Measurements from ENCODE around the gene GAB3. TPM values are rescaled to one million over a fixed set of nuclear protein-coding genes. Genes with fewer than 3 reads are reported as not detected.
A peak's percentile ranks its signal among the peaks of the same experiment; 100 is the strongest.

GAB3 gene
- total RNA-seq, 2 experiments from 2014 or later: 17.7 to 18.7 TPM

GRCh38 chrX:154776753-154777152 is 25.9 kb upstream of the GAB3 start:
- Mint-ChIP-seq H3K9me3 (no peaks in the 10 kb centered on the region), H3K27ac (no peak overlapping the region), H3K4me1 (peaks cover 13% of the 10 kb centered on the region), H3K4me3 (no peak overlapping the region), H3K36me3 (peaks cover 19% of the 10 kb centered on the region), H3K27me3 (no peaks in the 10 kb centered on the region)
- DNase-seq (no peak), ATAC-seq (ENCODE audit: low read depth) (no peak)
- POLR2A ChIA-PET: interaction anchor here (1.3 to 1.5 kb wide), 2 partner anchors 13 to 28 kb away, joined by 4 to 5 read pairs; partner anchors contain the start of genes DKC1 and MPP1

GRCh38 chrX:154775419-154776349 is 24.8 kb upstream of the GAB3 start:
- H3K9me3 Mint-ChIP-seq: no peaks in the 10 kb centered on the region
- H3K4me1 Mint-ChIP-seq: peaks cover 15% of the 10 kb centered on the region
- H3K27me3 Mint-ChIP-seq: no peaks in the 10 kb centered on the region
- H3K4me3 Mint-ChIP-seq: no peak overlapping the region
- ATAC-seq (ENCODE audit: low read depth) (no peak), DNase-seq (no peak)
- POLR2A ChIA-PET: interaction anchor here (1.3 to 1.5 kb wide), 2 partner anchors 12 to 29 kb away, joined by 4 to 5 read pairs; partner anchors contain the start of genes DKC1 and MPP1
- no peak overlapping the region for H3K27ac Mint-ChIP-seq
- H3K36me3 Mint-ChIP-seq: peaks cover 21% of the 10 kb centered on the region

- DNase-seq: no peak
- H3K27me3 Mint-ChIP-seq: no peaks in the 10 kb centered on the region
- POLR2A ChIA-PET: interaction anchor here (2.5 kb wide), 1 partner anchor 11 kb away, joined by 8 read pairs; the partner anchor contains the start of gene DKC1
- no peaks in the 10 kb centered on the region for H3K9me3 Mint-ChIP-seq
- ATAC-seq (ENCODE audit: low read depth): no peak
- no peak overlapping the region for H3K27ac Mint-ChIP-seq
- no peak overlapping the region for H3K4me3 Mint-ChIP-seq
- H3K4me1 Mint-ChIP-seq: peaks cover 17% of the 10 kb centered on the region
- H3K36me3 Mint-ChIP-seq: peaks cover 25% of the 10 kb centered on the region
Measured at GRCh38 chrX:154774622-154775021, 23.7 kb upstream of the GAB3 start.

- no peaks in the 10 kb centered on the region for H3K9me3 Mint-ChIP-seq
- DNase-seq: peak; percentile 94
- H3K27ac Mint-ChIP-seq: peak within 1 kb of the TSS; percentile 89
- peaks cover 5% of the 10 kb centered on the region for H3K36me3 Mint-ChIP-seq
- peaks cover 23% of the 10 kb centered on the region for H3K4me1 Mint-ChIP-seq
- POLR2A ChIA-PET: interaction anchor here (0.8 to 2.2 kb wide), 9 partner anchors 11 to 71 kb away, joined by 3 to 20 read pairs (median 4); partner anchors contain the start of genes GAB3, MPP1 and SMIM9
- H3K4me3 Mint-ChIP-seq: peak within 1 kb of the TSS; percentile 84
- H3K27me3 Mint-ChIP-seq: no peaks in the 10 kb centered on the region
- peak; percentile 94 for ATAC-seq (ENCODE audit: low read depth)
Measured at GRCh38 chrX:154762537-154763296, 11.8 kb upstream of the GAB3 start, which contains the start of gene DKC1. DKC1 (plus strand) TSS chrX:154762864; CDS start chrX:154762966, 102 bp downstream.

GRCh38 chrX:154761977-154762536 is 11.2 kb upstream of the GAB3 start:
- peak overlapping the region; percentile 89 for H3K27ac Mint-ChIP-seq
- H3K4me1 Mint-ChIP-seq: peaks cover 23% of the 10 kb centered on the region
- POLR2A ChIA-PET: interaction anchor here (0.8 to 2.2 kb wide), 6 partner anchors 11 to 72 kb away, joined by 3 to 20 read pairs (median 6); partner anchors contain the start of genes GAB3, MPP1 and SMIM9
- DNase-seq (no peak), ATAC-seq (ENCODE audit: low read depth) (no peak)
- peaks cover 5% of the 10 kb centered on the region for H3K36me3 Mint-ChIP-seq
- H3K27me3 Mint-ChIP-seq: no peaks in the 10 kb centered on the region
- peak overlapping the region; percentile 84 for H3K4me3 Mint-ChIP-seq
- H3K9me3 Mint-ChIP-seq: no peaks in the 10 kb centered on the region

- Mint-ChIP-seq H3K27me3 (no peaks in the 10 kb centered on the region), H3K36me3 (no peaks in the 10 kb centered on the region), H3K4me3 (no peak overlapping the region), H3K4me1 (peaks cover 13% of the 10 kb centered on the region), H3K27ac (no peak overlapping the region), H3K9me3 (no peaks in the 10 kb centered on the region)
- POLR2A ChIA-PET: no interaction called here
- no peak for DNase-seq
- ATAC-seq (ENCODE audit: low read depth): no peak
Measured at GRCh38 chrX:154758696-154759095, 7.8 kb upstream of the GAB3 start.

GRCh38 chrX:154751669-154752271 is 893 bp upstream of the GAB3 start:
- H3K27me3 Mint-ChIP-seq: no peaks in the 10 kb centered on the region
- POLR2A ChIA-PET: interaction anchor here (0.9 to 3.0 kb wide), 2 partner anchors 11 to 34 kb away, joined by 6 to 20 read pairs; partner anchors contain the start of gene DKC1
- H3K4me1 Mint-ChIP-seq: peaks cover 16% of the 10 kb centered on the region
- ATAC-seq (ENCODE audit: low read depth): no peak
- H3K4me3 Mint-ChIP-seq: peak overlapping the region; percentile 59
- DNase-seq: no peak
- H3K27ac Mint-ChIP-seq: peak overlapping the region; percentile 47
- no peaks in the 10 kb centered on the region for H3K36me3 Mint-ChIP-seq
- H3K9me3 Mint-ChIP-seq: no peaks in the 10 kb centered on the region

- no peak for ATAC-seq (ENCODE audit: low read depth)
- H3K27ac Mint-ChIP-seq: peak overlapping the region; percentile 47
Measured at GRCh38 chrX:154751203-154751668, 359 bp upstream of the GAB3 start.

GRCh38 chrX:154749856-154750255 is 1.0 kb downstream of the GAB3 start:
- Mint-ChIP-seq H3K9me3 (no peaks in the 10 kb centered on the region), H3K4me1 (peaks cover 16% of the 10 kb centered on the region), H3K27me3 (no peaks in the 10 kb centered on the region), H3K36me3 (peaks cover 10% of the 10 kb centered on the region), H3K27ac (peak overlapping the region; percentile 2), H3K4me3 (peak overlapping the region; percentile 84)
- ATAC-seq (ENCODE audit: low read depth) (no peak), DNase-seq (no peak)
- POLR2A ChIA-PET: interaction anchor here (0.7 to 3.0 kb wide), 4 partner anchors 13 to 202 kb away, joined by 3 to 20 read pairs (median 3); partner anchors contain the start of genes DKC1 and IKBKG

More at GRCh38 chrX:154751203-154751668, 359 bp upstream of the GAB3 start:
- Mint-ChIP-seq H3K4me1 (peaks cover 16% of the 10 kb centered on the region), H3K4me3 (peak overlapping the region; percentile 59), H3K36me3 (peaks cover 2% of the 10 kb centered on the region), H3K9me3 (no peaks in the 10 kb centered on the region), H3K27me3 (no peaks in the 10 kb centered on the region)
- no peak for DNase-seq
- POLR2A ChIA-PET: interaction anchor here (0.8 to 3.0 kb wide), 3 partner anchors 11 to 33 kb away, joined by 3 to 20 read pairs (median 6); partner anchors contain the start of gene DKC1

- peak; percentile 65 for ATAC-seq (ENCODE audit: low read depth)
- Mint-ChIP-seq H3K27ac (no peak overlapping the region), H3K4me3 (peak overlapping the region; percentile 84), H3K4me1 (peaks cover 20% of the 10 kb centered on the region), H3K36me3 (peaks cover 14% of the 10 kb centered on the region), H3K27me3 (no peaks in the 10 kb centered on the region), H3K9me3 (no peaks in the 10 kb centered on the region)
- no peak for DNase-seq
- POLR2A ChIA-PET: interaction anchor here (0.7 to 1.3 kb wide), 5 partner anchors 11 to 56 kb away, joined by 4 to 8 read pairs (median 5); partner anchors contain the start of genes DKC1 and MPP1
Measured at GRCh38 chrX:154748712-154749339, 2.1 kb downstream of the GAB3 start.

- no peak for ATAC-seq (ENCODE audit: low read depth)
- no peak for DNase-seq
- Mint-ChIP-seq H3K27ac (no peak overlapping the region), H3K4me1 (peaks cover 29% of the 10 kb centered on the region), H3K9me3 (no peaks in the 10 kb centered on the region), H3K27me3 (no peaks in the 10 kb centered on the region), H3K36me3 (peaks cover 26% of the 10 kb centered on the region), H3K4me3 (no peak overlapping the region)
- POLR2A ChIA-PET: no interaction called here
Measured at GRCh38 chrX:154742613-154743012, 8.3 kb downstream of the GAB3 start.

All from activated naive CD8-positive, alpha-beta T cell treated with anti-CD3 and anti-CD28 coated beads, Interleukin-2, amount 10 ng/mL, durations not matched to agents 7 days and 5 days (primary cell).